Psoas muscle (tissue), 8 donors: ENCODE measurements around the gene ABR. TPM values are rescaled to one million over a fixed set of nuclear protein-coding genes. Genes with fewer than 3 reads are reported as not detected.

ENCODE experiments used
- ATAC-seq, 4 donors: fragments of 200-7000 bp; cut with Tn5 transposase; one replicate each; pipeline ENCODE4 v1.9.1; 2020; ENCODE audit warnings: moderate library complexity in 3 of 4, mild to moderate bottlenecking in 2 of 4
- DNase-seq, 2 donors: peaks; one replicate each; pipeline ENCODE4 v3.0.0-alpha.2; 2020
- H3K27ac ChIP-seq: fragments of 200-600 bp; one replicate; pipeline ENCODE4 v1.8.0; 2022
- H3K27me3 ChIP-seq, 3 donors: fragments of 200-600 bp in 1 of 3; one replicate each; pipeline versions ENCODE4 v1.6.1 to v1.8.0; 2013 to 2022; ENCODE audit warnings: low read length in 2 of 3, mild to moderate bottlenecking in 2 of 3, moderate library complexity in 1 of 3; ENCODE audit not compliant: insufficient read depth in 3 of 3
- H3K36me3 ChIP-seq, 2 donors: fragments of 200-600 bp in 1 of 2; one replicate each; pipeline versions ENCODE4 v1.6.1 to v1.8.0; 2013 to 2022; ENCODE audit warnings: low read depth in 1 of 2, mild to moderate bottlenecking in 1 of 2, moderate library complexity in 1 of 2; ENCODE audit not compliant: insufficient read depth in 1 of 2
- H3K4me1 ChIP-seq: fragments of 200-600 bp; one replicate; pipeline ENCODE4 v1.8.0; 2022
- H3K4me3 ChIP-seq: fragments of 200-600 bp; one replicate; pipeline ENCODE4 v1.8.0; 2022; ENCODE audit warnings: mild to moderate bottlenecking
- H3K9me3 ChIP-seq: fragments of 200-600 bp; one replicate; pipeline ENCODE4 v1.8.0; 2022
- CTCF ChIP-seq: fragments of 200-600 bp; IDR thresholded peaks from one replicate; pipeline ENCODE4 v1.8.0; 2022; ENCODE audit warnings: antibody characterized with exemption
- WGBS, 3 donors: extraction: QIAGEN DNeasy Blood & Tissue Kit; methylation state at CpG; one replicate each; pipeline versions ENCODE4 v1.1.6 to v1.1.7; 2013; 5-methylcytosine and 5-hydroxymethylcytosine counted together
- intact Hi-C, 2 donors: fragments of 100-400 bp; cut with DNase I; formaldehyde crosslinking; loops; one replicate each; pipeline versions ENCODE4 v1.11.0 to v1.14.2; 2022
- polyA plus RNA-seq, 3 donors: library from polyadenylated mRNA; stranded (reverse); fragments of 200-250 nt; gene quantifications; one replicate each; pipeline ENCODE4 v1.2.3, GENCODE V29; 2013
- total RNA-seq, 4 donors: library from RNA; stranded (reverse); fragmentation: NEBNext Ultra II Directional in 2 of 4; extraction: Animal tissue kit (Norgen Biotek cat#: 25700) in 2 of 4; gene quantifications; one replicate each; pipeline versions ENCODE4 v1.2.1 to v1.2.4, GENCODE V29; 2021 to 2023
- donor health status: healthy with polysubstance abuse.
- donor health status: DM: no; HTN: no; CAD: no; lungs with moderate emphysema.
- donor health status: Bipolar disorder and iron deficiency.
- donor health status: healthy.
- donor health status: DM: yes; HTN: yes; CAD: no.
- donor health status: DM: no; HTN: no; CAD: no.
- donor health status: DM: no; HTN: no; CAD: no.
- donor health status: DM: yes; HTN: yes; CAD: no.

Gene ABR
- total and polyA plus RNA-seq, 7 donors = 5.8 to 25.4 (median 9.8) TPM

- intact Hi-C loops = loop anchor here in 1 of 2 donors (10.0 kb wide), 1 partner anchor 49 kb away; no protein-coding TSS in a partner anchor
- Histone ChIP-seq H3K27me3 (no peaks in the 10 kb centered on the region), H3K36me3 (no peaks in the 10 kb centered on the region), H3K4me1 (peaks cover 44% of the 10 kb centered on the region), H3K4me3 (no peak overlapping the region), H3K27ac (peak overlapping the region; percentile 67), H3K9me3 (no peaks in the 10 kb centered on the region)
- WGBS, 3 donors = 79 to 91% (median 84%) methylated on average over 16 of the region's 16 CpGs
- ATAC-seq (no peak), DNase-seq (no peak)
- TF ChIP-seq CTCF = no peak
Measured at GRCh38 chr17:953767-954166, 226.0 kb downstream of the ABR start.

Other genes starting within 250 kb of the ABR start
- 10 to 100 TPM; 72.8 to 79.4 (median 74.1) TPM for gene NXN, start 200.2 kb downstream of the ABR start, total RNA-seq
- 10 to 100 TPM; 33.4 to 92.5 (median 52.2) TPM for gene NXN, start 200.2 kb downstream of the ABR start, polyA plus RNA-seq
- 10 to 100 TPM in 3 of 4 donors, 1 to 10 TPM in 1; 8.0 to 18.0 (median 12.4) TPM for gene TIMM22, start 182.9 kb downstream of the ABR start, total RNA-seq
- 10 to 100 TPM; 14.9 to 27.2 (median 21.6) TPM for gene TIMM22, start 182.9 kb downstream of the ABR start, polyA plus RNA-seq
- not detected for gene BHLHA9, start 90.5 kb upstream of the ABR start, total RNA-seq
- gene BHLHA9, start 90.5 kb upstream of the ABR start, polyA plus RNA-seq = not detected
- gene TRARG1, start 99.7 kb upstream of the ABR start, total RNA-seq = under 1 TPM; 0.28 to 0.69 (median 0.38) TPM
- 1 to 10 TPM in 1 of 3 donors, under 1 TPM in 2; 0.36 to 1.3 (median 0.93) TPM for gene TRARG1, start 99.7 kb upstream of the ABR start, polyA plus RNA-seq
- 100 to 1,000 TPM; 641 to 874 (median 838) TPM for gene YWHAE, start 220.2 kb upstream of the ABR start, total RNA-seq
- 100 to 1,000 TPM; 655 to 927 (median 670) TPM for gene YWHAE, start 220.2 kb upstream of the ABR start, polyA plus RNA-seq